Fibroblast of skin of abdomen (primary cell): ENCODE measurements around the gene TDRD1.

ENCODE experiments used
- DNase-seq: peaks from one replicate; pipeline ENCODE4 v3.0.0-alpha.2; 2013

The TDRD1 gene

DNA sequence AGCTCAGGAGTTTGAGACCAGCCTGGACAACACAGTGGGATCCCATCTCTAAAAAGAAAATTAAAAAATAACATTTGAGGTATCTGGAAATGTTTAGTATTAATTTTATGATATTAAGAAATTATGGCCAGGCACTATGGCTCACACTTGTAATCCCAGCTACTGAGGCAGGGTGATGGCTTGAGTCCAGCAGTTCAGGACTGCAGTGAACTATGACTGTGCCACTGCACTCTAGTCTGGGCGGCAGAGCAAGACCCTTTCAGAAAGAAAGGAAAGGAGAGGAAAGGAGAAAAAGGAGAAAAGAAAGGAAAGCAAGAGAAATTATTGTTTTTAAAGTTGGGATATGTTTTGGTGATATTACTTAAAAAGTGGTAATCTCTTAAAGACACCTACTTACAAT lies 2.6 kb upstream of the TDRD1 start:
- no peak for DNase-seq

DNA sequence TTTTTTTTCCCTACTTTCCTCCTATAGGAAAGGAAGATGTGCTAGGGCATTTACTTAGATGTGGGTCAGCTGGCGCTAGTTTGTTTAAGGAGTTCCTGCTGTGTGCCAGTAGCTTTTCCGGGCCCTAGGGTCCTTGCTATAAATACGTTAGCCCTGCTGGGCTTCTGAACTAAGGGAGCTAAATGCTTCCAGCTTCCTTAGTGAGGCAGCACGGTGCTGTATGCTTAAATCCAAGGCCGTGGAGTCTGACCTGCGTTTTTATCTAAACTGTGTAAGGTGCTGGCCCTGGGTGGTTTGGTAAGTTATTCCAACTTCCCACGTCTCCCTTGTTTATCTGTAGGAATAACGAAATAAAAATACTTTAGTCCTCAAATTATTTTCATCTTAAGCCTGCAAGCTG lies 594 bp downstream of the TDRD1 start:
- DNase-seq: no peak

DNA sequence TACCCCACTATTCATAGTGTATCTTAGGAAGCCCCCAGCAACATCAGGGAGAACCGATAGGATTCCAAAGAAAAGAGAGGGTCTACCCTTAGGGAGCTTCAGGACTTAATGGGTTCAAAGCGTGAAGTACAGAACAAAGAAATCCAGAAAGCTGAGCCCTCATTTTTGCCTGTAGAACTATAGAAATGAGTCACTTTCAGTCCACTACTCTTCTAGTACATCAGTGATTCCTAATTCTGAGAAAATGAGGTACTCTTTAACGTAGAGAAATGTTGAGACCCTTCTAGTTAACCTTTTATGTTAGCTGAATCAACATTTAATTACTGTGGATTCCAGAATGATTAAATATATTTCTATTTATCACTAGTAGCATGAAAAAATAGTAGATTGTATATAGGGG lies 1.8 kb downstream of the TDRD1 start:
- no peak for DNase-seq

DNA sequence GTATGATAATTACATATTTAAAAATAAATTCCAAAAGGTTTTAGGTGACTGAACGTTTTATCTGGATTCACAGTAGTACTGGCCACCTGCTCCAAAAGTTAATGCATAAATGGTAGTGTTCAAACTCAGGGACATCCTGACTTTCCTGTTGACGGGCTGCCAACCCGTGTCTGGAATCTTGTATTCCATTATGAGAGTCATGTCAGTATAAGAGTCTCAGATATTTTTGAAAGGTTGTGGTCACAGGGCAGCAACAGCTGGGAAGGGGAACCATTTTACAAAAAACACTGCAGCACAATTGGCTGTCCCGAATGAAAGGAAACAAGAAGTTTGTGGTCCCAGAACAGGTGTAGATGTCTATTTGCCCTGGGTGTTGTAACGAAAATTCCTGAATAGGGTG lies 2.8 kb downstream of the TDRD1 start:
- no peak for DNase-seq

- no peak for DNase-seq
Measured at GRCh38 chr10:114183563-114183962, 4.4 kb downstream of the TDRD1 start.

DNA sequence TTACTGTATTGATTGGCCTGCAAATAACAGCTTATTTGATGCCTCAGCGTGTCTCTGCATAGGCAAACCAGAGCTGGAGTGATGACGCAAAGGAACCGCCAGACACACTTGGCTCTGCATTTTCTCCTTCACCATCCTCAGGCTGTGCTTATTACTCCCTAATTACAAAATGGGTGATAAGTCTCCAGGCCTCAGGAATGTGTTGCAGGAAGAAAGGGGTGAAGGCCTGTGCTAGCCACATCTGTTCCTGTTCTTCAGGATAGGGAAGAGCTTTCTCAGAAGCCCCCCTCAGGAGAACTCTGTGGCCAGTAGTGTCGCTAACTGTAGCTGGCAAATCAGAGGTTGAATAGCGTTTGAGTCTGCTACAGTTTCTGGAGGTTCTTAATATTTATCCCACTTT lies 5.1 kb downstream of the TDRD1 start:
- no peak for DNase-seq

DNA sequence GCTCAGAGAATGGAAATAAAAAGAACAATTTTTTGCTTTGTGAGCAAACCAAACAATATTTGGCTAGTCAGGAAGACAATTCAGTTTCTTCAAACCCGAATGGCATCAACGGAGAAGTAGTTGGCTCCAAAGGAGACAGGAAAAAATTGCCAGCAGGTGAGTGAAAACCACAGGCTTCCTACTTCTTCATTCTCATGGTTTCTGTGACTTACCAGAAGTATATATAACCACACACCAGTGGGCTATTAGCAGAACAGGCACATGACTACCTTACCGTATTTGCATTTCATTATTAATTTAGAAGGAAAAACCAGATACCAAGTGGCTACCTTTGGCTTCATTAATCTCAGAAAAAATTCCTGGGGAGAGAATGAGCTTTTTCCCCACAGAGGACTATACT lies 8.8 kb downstream of the TDRD1 start:
- no peak for DNase-seq

DNA sequence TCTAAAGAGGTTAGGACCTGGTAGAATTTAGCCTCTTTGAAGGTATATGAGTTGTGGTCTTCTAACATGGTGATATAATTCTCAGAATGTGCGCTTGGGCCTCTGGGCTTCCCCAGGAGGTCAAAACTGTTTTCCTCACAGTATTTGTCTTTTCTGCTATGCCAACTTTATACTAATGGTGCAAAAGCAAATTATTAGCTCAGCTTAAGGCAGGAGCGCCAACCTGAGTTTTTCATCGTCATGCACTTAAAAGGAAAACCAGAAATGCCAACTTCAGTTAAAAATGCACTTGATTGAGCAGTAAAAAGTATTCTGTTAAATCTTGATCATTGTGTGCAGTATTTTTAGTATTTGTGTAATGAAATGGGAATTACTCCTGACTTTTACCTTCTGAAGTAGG lies 9.7 kb downstream of the TDRD1 start:
- DNase-seq: no peak

GRCh38 chr10:114189700-114190099 lies 10.5 kb downstream of the TDRD1 start:
- no peak for DNase-seq

DNA sequence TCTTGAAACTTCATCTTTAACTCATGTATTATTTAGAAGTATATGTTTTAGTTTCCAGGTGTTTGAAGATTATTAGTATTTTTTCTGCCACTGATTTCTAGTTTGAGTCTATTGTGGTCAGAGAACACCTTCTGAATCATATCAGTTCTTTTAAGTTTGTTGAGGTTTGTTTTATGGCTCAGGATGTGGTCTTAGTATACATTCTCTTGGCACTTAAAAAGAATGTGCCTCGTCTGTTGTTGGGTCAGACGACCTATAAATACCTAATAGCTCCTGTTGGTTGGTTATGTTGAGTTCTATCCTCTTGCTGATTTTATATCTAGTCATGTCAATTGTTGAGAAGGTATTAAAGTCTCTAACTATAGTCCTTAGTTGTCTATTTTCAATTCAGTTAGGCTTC lies 15.9 kb downstream of the TDRD1 start:
- DNase-seq: no peak

DNA sequence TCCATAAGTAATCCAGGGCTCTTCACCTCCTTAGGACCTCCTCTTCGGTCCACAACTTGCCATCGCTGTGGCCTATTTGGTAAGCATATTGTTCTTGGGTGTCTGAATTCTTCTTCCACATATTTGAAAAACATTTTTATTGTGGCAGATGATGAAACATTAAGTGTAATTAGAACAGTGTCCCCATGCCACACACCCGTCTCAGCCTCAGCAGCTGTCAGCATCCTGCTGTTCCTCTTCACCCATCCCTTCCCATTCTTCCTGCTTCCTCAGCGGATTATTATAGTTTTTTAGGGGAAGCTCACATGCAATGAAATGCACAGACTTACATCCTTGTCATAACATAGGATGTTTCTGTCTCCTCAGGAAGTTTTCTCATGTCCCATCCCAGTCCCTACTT lies 20.1 kb downstream of the TDRD1 start:
- DNase-seq: no peak

- no peak for DNase-seq
Measured at GRCh38 chr10:114202812-114203211, 23.7 kb downstream of the TDRD1 start.

DNA sequence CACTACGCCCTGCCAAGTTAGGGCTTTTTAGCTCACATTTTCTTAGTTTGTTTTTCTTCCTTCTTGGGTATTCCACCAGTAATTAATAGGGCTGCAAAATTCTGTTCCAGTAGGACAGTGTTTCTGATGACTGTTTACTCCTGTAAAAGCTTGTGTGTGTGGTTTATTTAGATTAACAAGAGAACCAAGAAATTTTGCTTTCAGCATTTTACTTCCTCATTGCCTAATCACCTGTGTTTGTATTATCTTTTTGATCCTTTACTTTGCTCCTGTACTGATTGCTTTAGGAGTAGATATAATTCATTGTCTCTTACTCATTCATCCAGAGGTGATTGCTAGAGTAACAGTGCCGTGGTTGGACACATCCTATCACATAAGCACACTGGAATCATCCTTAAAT lies 27.7 kb downstream of the TDRD1 start:
- no peak for DNase-seq

DNA sequence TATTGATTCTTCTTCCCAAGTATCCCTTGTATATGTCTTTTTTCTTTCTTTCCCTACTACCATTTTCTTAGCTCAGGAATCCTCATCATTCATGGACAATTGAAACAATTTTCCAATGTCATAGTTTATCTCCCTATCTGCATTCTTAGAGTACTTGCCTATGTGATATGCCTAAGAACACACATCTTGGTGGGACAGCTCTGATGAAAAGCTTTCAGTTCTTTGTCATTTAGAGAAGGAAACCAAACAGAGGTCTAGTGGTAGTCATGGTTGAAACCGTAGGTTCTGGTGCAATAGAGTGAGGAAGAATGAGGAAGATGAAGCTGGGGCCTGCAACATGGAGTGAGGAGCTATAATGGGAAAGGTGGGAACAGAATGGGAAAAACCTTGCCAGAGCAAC lies 28.2 kb downstream of the TDRD1 start:
- DNase-seq: no peak

DNA sequence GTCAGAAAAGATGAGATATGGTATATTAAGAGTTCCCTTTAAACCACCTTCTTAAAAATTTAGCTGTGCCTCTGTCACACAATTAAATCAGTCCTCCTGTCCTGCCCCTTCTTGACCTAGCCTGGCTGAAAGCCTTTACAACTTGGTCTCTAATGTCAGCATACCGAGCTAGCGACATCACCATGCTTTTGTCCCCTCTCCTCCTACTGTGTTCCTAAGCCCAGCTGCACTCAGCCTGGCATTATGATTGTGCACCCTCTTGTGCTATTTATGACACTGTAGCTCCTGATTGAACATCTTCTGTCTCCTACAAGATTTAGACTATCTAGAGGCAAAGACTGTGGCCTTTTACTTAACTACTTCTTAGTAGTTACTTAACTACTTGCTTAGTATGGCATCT lies 29.2 kb downstream of the TDRD1 start:
- DNase-seq: no peak

GRCh38 chr10:114212153-114212552 lies 33.0 kb downstream of the TDRD1 start:
- no peak for DNase-seq

- DNase-seq: no peak
Measured at GRCh38 chr10:114215033-114215432, 35.9 kb downstream of the TDRD1 start.

GRCh38 chr10:114220281-114220680 lies 41.1 kb downstream of the TDRD1 start:
- no peak for DNase-seq

- DNase-seq: no peak
Measured at GRCh38 chr10:114221235-114221634, 42.1 kb downstream of the TDRD1 start.

- DNase-seq: no peak
Measured at GRCh38 chr10:114223066-114223465, 43.9 kb downstream of the TDRD1 start.

DNA sequence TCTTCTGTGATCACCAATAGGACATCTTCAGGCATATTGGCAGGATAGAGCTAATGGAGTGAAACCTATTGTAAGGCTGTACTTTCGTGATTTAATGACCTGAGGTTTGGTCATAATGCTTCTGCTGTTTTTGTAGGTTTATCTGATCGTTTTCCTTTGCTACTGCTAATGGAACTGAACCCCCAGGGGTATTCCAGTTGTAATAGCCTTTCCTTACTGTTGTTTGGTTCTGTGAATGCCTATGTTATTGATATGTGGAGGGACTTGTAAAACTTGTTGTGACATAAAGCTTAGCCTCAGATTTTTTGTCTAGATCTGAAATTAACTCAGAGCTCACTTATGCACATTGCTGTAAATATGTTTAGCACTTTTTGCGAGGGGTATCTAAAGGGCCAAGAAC lies 49.0 kb downstream of the TDRD1 start:
- no peak for DNase-seq

DNA sequence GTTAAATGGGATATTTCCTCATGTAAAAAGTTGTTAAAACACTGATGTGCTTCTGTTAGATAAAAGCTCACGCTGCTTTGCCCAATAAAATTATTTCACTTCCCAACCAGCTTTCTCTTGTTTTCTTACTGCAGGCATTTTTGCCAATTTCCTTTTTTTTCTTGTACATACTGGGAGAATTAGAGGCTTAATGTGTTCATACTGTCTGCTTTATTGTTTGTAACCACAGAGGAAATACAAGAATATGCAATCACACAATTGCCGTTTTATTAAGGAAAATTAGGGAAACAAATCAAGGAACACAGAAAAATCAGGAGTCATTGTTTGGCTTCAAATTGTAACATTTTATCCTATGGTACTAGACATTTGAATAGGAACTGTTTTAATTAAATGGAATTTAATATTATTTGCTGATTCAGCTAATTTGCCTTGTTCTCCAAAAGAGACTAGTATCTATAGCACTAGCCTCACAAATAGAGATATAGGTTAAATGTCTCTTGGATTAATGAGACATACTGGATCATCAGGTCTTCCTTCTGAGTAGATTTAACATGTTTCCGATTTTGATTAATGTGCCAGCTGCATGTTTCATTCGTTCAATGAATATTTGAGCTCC lies 53.5 kb downstream of the TDRD1 start:
- no peak for DNase-seq

DNA sequence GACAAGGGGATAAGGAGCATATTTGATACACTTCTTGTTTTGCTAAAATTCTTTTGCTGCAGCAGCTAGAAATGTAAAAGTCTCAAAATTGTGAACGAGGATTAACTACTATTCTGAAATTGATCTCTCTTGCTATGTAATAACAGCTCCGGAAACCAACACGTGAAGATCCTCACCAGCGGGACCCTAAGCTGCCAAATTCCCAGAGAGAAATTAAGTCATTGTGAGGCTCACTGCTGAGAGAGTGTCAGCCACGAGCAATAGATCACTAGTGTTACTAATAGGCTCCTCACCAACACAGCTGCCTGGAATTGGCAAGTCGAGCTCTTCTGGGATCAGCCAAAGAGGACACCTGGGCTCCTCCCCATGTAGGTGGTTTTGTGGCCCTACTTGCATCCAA lies 54.3 kb downstream of the TDRD1 start:
- DNase-seq: no peak

GRCh38 chr10:114234132-114234531 lies 55.0 kb downstream of the TDRD1 start:
- DNase-seq: no peak
